Astrocyte of the cerebellum (primary cell): ENCODE results near the gene SMIM44.
"Not testable (repeated sequence)": the region's sequence is repeated elsewhere in the genome, so short reads cannot be mapped to it uniquely, and the experiment has no call there.

Experiments
- DNase-seq: peaks from one replicate; pipeline ENCODE4 v3.0.0-alpha.2; 2011; ENCODE audit warnings: low read depth
- H3K4me3 ChIP-seq: 2 replicates; pipeline ENCODE4 v1.5.1; 2011; ENCODE audit warnings: mild to moderate bottlenecking, low read depth, low read length, moderate library complexity
- CTCF ChIP-seq: IDR thresholded peaks from 2 replicates; pipeline ENCODE4 v1.5.1; 2012; ENCODE audit warnings: low read length, low read depth, moderate library complexity, mild to moderate bottlenecking; ENCODE audit errors: missing control alignments
- in situ Hi-C: cut with HindIII; loops from 2 replicates; pipeline ENCODE4 v1.10.0; 2017; ENCODE audit warnings: low sequenced_read_pairs

SMIM44 gene

DNA sequence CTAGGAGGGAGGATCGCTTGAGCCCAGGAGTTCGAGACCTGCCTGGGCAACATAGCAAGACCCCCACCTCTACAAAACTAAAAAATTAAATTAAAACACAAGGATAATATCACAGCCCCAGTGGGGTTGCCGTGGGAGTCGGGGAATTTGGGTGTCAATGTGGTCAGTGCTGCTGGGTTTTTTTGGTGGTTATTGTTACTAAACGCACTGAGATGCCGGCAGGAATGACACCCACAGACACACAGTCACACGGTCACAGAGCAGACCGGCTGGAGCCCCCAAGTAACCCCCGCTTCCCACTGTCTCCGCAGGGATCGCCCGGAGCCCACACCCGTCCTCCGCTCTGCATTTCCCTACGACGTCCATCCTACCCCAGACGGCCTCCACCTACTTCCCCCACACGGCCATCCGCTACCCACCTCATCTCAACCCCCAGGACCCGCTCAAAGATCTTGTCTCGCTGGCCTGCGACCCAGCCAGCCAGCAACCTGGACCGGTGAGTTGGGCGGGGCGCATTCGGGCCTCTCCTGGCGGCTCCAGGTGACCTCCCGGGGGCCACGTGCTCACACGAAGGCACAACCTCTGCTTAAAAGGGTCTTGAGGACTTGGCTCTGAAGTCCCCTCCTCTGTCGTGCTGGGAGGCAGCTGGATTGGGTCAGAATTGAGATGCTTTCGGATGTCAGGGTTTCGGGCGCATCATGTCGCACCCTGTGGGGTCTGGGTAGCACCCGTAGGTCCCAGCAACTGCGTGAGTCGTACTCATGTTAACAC, 30.9 kb downstream of the SMIM44 start:
- H3K4me3 ChIP-seq, result no peak overlapping the region
- TF ChIP-seq CTCF, result no peak
- no peak for DNase-seq
- in situ Hi-C loops, result no loop called here

DNA sequence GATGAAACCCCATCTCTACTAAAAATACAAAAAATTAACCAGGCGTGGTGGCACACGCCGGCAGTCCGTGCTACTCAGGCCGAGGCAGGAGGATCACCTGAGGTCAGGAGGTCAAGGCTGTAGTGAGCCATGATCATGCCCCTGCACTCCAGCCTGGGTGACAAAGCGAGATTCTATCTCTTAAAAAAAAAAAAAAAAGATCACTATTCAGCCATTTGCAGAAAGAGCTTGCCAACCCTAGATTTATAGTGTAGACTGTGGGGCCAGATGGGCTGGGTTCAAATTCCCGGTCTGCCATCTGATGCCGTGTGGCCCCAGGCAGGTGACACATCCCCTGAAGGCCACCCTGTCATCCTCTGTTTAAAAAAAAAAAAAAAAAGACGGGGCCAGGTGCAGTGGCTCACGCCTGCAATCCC, 31.8 kb downstream of the SMIM44 start:
- no peak for DNase-seq
- TF ChIP-seq CTCF, result no peak
- H3K4me3 ChIP-seq, result no peak overlapping the region
- in situ Hi-C loops, result no loop called here

DNA sequence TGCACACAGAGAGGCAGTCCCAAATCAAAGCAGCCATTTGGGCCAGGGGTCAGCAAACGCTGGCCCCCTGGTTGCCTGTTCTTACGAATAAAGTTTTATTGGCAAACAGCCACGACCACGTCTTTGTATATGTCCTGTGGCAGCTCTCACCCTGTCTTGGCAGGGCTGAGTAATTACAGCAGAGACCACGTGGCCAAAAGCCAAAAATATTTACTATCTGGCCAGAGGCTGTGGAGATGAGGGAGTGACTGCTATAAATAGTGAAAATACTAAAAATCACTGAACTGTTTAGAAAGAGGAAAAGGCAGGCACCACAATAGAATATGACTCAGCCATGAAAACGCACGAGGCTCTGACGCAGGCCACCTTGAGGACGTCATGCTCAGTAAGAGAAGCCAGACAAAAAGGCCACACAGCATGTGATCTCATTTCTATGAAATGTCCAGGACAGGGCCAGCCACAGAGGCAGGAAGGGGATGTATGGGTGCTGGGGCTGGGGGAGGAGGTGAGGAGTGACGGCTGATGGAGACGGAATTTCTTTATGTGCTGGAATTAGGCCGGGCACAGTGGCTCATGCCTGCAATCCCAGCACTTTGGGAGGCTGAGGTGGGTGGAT, 32.3 kb downstream of the SMIM44 start:
- in situ Hi-C loops, result no loop called here
- TF ChIP-seq CTCF, result no peak
- H3K4me3 ChIP-seq, result no peak overlapping the region
- DNase-seq, result peak; percentile 99

DNA sequence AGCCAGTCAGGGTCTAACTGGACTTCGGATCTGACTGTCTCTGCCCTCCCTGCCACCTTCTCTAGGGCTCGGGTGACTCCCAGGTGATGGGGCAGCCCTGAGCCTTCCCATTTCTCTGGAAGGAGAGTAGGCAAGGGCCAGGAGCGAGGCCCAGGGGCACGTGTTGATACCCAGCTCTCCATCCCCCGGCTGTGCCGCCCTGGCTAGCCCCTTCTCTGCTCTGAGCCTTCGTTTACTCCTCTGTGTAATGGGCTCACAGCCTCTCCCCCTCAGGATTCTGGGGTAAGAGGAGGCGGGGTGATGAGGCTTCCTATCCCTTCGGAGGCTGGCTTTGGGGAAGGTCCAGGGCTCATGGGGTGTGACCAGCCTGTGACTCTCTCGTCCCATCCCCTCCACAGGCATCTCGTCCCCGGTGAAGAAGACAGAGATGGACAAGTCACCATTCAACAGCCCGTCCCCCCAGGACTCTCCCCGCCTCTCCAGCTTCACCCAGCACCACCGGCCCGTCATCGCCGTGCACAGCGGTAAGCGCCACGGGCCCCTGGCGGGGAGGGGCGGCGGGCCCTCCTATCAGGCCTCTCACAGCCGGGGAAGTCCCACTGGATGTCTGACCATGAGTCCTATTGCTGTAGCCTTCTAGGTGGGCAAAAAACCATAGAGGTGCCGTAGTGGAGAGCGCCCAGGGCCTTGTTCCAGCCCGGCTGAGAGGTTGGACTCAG, 34.5 kb downstream of the SMIM44 start:
- no peak for TF ChIP-seq CTCF
- in situ Hi-C loops, result no loop called here
- H3K4me3 ChIP-seq, result no peak overlapping the region
- DNase-seq, result no peak

DNA sequence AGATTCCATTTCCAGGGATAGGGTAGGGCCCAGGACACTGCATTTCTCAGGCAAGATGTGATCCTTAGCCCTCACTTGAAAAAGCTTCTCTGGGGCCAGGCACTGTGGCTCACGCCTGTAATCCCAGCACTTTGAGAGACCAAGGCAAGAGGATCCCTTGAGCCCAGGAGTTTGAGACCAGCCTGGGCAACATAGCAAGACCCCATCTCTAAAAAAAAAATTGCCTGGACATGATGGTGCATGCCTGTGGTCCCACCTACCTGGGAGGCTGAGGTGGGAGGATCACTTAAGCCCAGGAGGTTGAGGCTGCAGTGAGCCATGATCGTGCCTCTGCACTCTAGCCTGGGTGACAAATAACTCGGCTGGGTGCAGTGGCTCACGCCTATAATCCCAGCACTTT, 36.6 kb downstream of the SMIM44 start:
- in situ Hi-C loops, H3K4me3 ChIP-seq: not testable (repeated sequence)

GRCh38 chr19:3444695-3445234, 38.5 kb downstream of the SMIM44 start:
- no peak for DNase-seq
- no peak overlapping the region for H3K4me3 ChIP-seq
- in situ Hi-C loops, result no loop called here
- no peak for TF ChIP-seq CTCF

More for the DNA sequence above, 36.6 kb downstream of the SMIM44 start:
- not testable (repeated sequence) for DNase-seq
